ENCODE data around the gene EPN2. TPM values are rescaled to one million over a fixed set of nuclear protein-coding genes. Genes with fewer than 3 reads are reported as not detected.

EPN2 gene
- total RNA-seq, 4 donors from 2014 or later, result 20.4 to 39.0 (median 31.6) TPM

GRCh38 chr17:19298569-19299213, 61.5 kb downstream of the EPN2 start:
- no peak for TF ChIP-seq CTCF (IDR thresholded peaks at IDR 0.05; ENCODE audit: low read depth)

GRCh38 chr17:19299214-19299747, 62.1 kb downstream of the EPN2 start:
- TF ChIP-seq CTCF (IDR thresholded peaks at IDR 0.05; ENCODE audit: low read depth), result no peak

- no peak for TF ChIP-seq CTCF (IDR thresholded peaks at IDR 0.05; ENCODE audit: low read depth)
Observed at GRCh38 chr17:19299866-19300265, 62.7 kb downstream of the EPN2 start.

- no peak for TF ChIP-seq CTCF (IDR thresholded peaks at IDR 0.05; ENCODE audit: low read depth)
Observed at GRCh38 chr17:19301274-19301951, 64.2 kb downstream of the EPN2 start.

GRCh38 chr17:19301973-19302372, 64.8 kb downstream of the EPN2 start:
- no peak for TF ChIP-seq CTCF (IDR thresholded peaks at IDR 0.05; ENCODE audit: low read depth)

GRCh38 chr17:19302791-19303331, 65.7 kb downstream of the EPN2 start:
- TF ChIP-seq CTCF (IDR thresholded peaks at IDR 0.05; ENCODE audit: low read depth), result no peak

GRCh38 chr17:19303367-19303776, 66.2 kb downstream of the EPN2 start:
- TF ChIP-seq CTCF (IDR thresholded peaks at IDR 0.05; ENCODE audit: low read depth), result no peak

Measured in subcutaneous adipose tissue (tissue), 4 donors.